Lower leg skin (tissue), 4 donors: Measurements from ENCODE around the gene F2RL2. TPM values are rescaled to one million over a fixed set of nuclear protein-coding genes. Genes with fewer than 3 reads are reported as not detected.

Source experiments
- DNase-seq, 2 donors: peaks; one replicate each; pipeline ENCODE4 v3.0.0-alpha.2; 2019; ENCODE audit warnings: low spot score in 2 of 2
- H3K4me3 ChIP-seq: fragments of 200-600 bp; sonication (generic); 2 replicates; pipeline ENCODE4 v1.5.1; 2017; ENCODE audit warnings: mild to moderate bottlenecking, low read depth; ENCODE audit not compliant: poor library complexity, severe bottlenecking
- POLR2A ChIP-seq, 2 donors: fragments of 450-650 bp; IDR thresholded peaks; one replicate each; pipeline ENCODE4 v1.6.1; 2016 to 2017; ENCODE audit warnings: antibody characterized with exemption in 2 of 2, mild to moderate bottlenecking in 1 of 2, moderate library complexity in 1 of 2
- WGBS, 2 donors: methylation state at CpG; one replicate each; pipeline ENCODE4 v1.1.5; 2018; 5-methylcytosine and 5-hydroxymethylcytosine counted together
- intact Hi-C: fragments of 100-400 bp; cut with DNase I; formaldehyde crosslinking; loops from one replicate; pipeline ENCODE4 v1.15.0; 2023; ENCODE audit warnings: low total_unique reads
- total RNA-seq, 4 donors: library from RNA; depleted of rRNA; stranded (reverse); fragments of >200 nt; gene quantifications; one replicate each; pipeline ENCODE4 v1.1.0, GENCODE V29; 2016
- TF ChIP-seq, protein P1 (sequence below), 3 donors: fragments of 450-650 bp; IDR thresholded peaks; one replicate each; pipeline ENCODE4 v1.5.1; 2016; ENCODE audit warnings: antibody characterized with exemption in 3 of 3, mild to moderate bottlenecking in 3 of 3, moderate library complexity in 2 of 3

F2RL2 gene
- total RNA-seq, 4 donors from 2014 or later = 0.55 to 1.8 (median 1.2) TPM

- TF ChIP-seq POLR2A (IDR thresholded peaks at IDR 0.05) = no peak
- TF ChIP-seq, protein P1, sequence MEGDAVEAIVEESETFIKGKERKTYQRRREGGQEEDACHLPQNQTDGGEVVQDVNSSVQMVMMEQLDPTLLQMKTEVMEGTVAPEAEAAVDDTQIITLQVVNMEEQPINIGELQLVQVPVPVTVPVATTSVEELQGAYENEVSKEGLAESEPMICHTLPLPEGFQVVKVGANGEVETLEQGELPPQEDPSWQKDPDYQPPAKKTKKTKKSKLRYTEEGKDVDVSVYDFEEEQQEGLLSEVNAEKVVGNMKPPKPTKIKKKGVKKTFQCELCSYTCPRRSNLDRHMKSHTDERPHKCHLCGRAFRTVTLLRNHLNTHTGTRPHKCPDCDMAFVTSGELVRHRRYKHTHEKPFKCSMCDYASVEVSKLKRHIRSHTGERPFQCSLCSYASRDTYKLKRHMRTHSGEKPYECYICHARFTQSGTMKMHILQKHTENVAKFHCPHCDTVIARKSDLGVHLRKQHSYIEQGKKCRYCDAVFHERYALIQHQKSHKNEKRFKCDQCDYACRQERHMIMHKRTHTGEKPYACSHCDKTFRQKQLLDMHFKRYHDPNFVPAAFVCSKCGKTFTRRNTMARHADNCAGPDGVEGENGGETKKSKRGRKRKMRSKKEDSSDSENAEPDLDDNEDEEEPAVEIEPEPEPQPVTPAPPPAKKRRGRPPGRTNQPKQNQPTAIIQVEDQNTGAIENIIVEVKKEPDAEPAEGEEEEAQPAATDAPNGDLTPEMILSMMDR (IDR thresholded peaks at IDR 0.05) = no peak
- intact Hi-C loops = no loop called here
- H3K4me3 ChIP-seq = no peak overlapping the region
- no peak for DNase-seq
These were observed 51.6 kb downstream of the F2RL2 start for GRCh38 chr5:76571559-76571958.

GRCh38 chr5:76570153-76570552 is 53.0 kb downstream of the F2RL2 start:
- intact Hi-C loops = no loop called here
- DNase-seq = no peak
- no peak overlapping the region for H3K4me3 ChIP-seq
- TF ChIP-seq, protein P1 (IDR thresholded peaks at IDR 0.05) = no peak
- no peak for TF ChIP-seq POLR2A (IDR thresholded peaks at IDR 0.05)
- 72 to 75% methylated on average over 4 of the region's 4 CpGs for WGBS, 2 donors

Other genes starting within 250 kb of the F2RL2 start
- gene IQGAP2, start 220.1 kb downstream of the F2RL2 start, total RNA-seq = 10 to 100 TPM in 3 of 4 donors, 1 to 10 TPM in 1; 3.5 to 18.5 (median 13.7) TPM
- 10 to 100 TPM; 52.4 to 70.9 (median 64.4) TPM for gene F2R, start 92.7 kb upstream of the F2RL2 start, total RNA-seq
- gene F2RL1, start 195.6 kb upstream of the F2RL2 start, total RNA-seq = 10 to 100 TPM; 58.1 to 87.1 (median 66.3) TPM
- gene S100Z, start 226.6 kb upstream of the F2RL2 start, total RNA-seq = not detected